B cell (primary cell): ENCODE measurements around the gene LANCL2.

Source experiments
- EZH2 ChIP-seq: IDR thresholded peaks from 2 replicates; pipeline ENCODE4 v1.6.1; 2012; ENCODE audit warnings: borderline replicate concordance, low read depth, mild to moderate bottlenecking, moderate library complexity, low read length; ENCODE audit not compliant: insufficient read depth, poor library complexity, severe bottlenecking
- TF ChIP-seq, protein P1 (sequence below): fragments of 200-600 bp; IDR thresholded peaks from one replicate; pipeline ENCODE4 v1.8.0; 2022; ENCODE audit warnings: antibody characterized with exemption, mild to moderate bottlenecking

DNA sequence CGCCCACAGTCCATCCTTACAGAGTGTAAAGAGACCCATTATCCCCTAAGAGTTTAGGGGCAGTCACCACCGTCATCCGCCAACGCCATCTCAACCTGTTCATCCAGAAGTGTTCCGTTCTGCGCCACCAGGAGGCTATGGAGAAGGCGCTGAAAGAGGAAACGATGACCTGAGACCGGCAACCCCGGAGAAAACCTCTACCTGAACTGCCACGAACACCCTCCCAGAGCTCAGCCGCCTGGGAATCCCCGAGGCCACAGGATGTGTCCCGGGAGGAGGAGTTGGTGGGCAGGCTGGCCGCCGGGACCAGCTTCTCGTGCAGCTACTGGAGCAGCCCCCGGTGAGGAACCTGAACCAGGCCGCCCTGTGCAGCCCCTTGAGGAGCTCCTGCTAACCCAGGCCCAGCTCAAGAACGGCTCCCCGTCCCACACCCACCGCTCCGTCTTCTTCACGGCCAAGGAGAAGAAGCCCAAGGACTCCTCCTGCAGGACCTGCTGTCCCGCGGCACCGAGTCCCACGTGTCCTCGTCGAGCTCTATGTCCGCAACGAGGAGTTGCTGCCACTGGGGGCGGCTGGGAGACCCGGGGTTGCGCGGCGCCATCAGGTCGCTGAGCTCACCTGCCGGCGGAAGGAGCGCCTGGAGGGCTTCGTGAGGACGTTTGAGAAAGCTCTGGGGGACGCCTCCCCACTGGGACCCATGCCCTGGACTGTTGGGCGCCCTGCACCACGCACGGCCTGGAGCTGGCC is 21.1 kb upstream of the LANCL2 start:
- TF ChIP-seq, protein P1, sequence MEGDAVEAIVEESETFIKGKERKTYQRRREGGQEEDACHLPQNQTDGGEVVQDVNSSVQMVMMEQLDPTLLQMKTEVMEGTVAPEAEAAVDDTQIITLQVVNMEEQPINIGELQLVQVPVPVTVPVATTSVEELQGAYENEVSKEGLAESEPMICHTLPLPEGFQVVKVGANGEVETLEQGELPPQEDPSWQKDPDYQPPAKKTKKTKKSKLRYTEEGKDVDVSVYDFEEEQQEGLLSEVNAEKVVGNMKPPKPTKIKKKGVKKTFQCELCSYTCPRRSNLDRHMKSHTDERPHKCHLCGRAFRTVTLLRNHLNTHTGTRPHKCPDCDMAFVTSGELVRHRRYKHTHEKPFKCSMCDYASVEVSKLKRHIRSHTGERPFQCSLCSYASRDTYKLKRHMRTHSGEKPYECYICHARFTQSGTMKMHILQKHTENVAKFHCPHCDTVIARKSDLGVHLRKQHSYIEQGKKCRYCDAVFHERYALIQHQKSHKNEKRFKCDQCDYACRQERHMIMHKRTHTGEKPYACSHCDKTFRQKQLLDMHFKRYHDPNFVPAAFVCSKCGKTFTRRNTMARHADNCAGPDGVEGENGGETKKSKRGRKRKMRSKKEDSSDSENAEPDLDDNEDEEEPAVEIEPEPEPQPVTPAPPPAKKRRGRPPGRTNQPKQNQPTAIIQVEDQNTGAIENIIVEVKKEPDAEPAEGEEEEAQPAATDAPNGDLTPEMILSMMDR = no peak
- TF ChIP-seq EZH2 = no peak
